Stimulated activated naive CD4-positive, alpha-beta T cell treated with Interleukin-2 at 50 U/mL for 16 hours (primary cell): ENCODE data around the gene CROCC2.

ENCODE experiments used
- DNase-seq: peaks from one replicate; lab custom pipeline; 2025; lab: John Stamatoyannopoulos, UW

The CROCC2 gene

DNA sequence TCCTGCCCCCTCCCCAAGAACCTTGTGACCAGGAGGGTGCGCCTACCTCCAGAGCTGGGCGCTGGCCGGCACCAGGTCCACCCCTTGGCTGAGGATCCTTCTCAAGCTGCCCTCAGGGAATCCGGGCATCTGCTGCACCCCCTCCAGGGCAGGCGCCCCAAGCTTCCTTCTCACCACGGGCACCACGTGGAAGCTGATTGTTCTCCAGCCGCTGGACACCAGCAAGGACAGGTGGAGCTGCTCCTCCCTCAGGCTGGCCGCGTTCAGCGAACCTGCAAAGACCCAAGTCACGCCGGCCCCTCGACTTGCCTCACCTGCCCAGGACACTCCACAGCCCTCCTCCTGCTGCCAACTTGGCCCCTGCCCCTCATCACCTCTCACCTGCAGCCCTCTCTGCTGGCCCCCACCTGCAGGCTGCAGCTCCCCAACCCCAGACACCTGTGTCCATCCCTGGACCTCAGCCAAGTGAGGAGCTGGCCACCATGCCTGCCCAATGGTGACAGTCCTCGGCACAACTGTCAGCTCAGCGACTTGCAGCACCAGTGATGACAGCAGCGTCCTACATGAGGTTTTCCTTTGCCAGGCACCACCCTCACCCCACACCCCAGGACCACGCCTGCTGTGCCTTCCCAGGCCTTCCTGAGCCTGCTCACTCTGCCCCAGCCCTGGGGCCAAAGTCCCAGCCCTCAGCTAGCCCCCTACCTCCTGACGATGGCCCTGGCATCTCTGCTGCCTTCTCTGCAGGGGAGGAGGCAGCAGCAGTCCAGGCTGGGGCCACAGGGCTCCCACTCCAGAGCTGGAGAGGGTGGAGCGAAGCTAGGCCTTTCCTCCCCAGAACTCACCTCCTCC, 14.4 kb upstream of the CROCC2 start:
- DNase-seq: no peak

DNA sequence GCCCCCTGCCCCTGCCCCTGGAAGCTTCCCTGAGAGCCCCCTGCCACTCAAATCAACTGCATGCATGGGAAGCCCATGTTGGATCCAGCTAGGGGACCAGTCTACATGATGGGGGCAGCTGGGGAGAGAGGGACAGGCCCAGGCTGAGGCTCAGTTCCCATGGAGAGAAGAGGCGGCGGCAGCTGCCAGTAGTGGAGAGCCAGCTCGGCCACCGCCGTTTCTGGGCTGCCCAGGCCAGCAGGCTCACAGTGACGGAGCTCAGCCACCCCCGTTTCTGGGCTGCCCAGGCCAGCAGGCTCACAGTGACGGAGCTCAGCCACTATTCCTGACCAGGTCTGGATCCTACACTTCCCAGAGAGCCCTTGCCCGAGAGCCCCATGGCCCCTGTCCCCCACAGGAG, 13.8 kb upstream of the CROCC2 start:
- DNase-seq: no peak

DNA sequence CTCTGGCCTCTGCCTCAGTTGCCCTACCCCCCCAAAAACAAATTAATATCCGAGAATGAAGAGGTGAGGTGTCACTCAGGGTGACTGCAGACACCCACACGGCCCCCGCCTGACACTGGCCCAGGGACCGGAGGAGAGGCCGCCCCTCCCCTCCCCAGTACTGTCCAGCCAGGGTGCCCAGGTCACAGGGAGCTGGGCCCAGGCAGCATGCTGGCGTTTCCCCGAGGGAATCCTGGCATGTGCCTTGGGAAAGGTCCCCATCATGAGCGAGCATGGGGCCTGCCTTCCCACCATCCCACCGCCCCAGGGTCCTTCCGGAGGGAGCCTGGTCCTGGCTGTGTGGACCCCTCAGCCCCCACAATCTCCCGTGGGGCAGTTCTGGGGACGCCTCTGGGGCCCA, 13.2 kb upstream of the CROCC2 start:
- DNase-seq: no peak

GRCh38 chr2:240893363-240893844, 12.7 kb upstream of the CROCC2 start:
- DNase-seq: peak; percentile 20

DNA sequence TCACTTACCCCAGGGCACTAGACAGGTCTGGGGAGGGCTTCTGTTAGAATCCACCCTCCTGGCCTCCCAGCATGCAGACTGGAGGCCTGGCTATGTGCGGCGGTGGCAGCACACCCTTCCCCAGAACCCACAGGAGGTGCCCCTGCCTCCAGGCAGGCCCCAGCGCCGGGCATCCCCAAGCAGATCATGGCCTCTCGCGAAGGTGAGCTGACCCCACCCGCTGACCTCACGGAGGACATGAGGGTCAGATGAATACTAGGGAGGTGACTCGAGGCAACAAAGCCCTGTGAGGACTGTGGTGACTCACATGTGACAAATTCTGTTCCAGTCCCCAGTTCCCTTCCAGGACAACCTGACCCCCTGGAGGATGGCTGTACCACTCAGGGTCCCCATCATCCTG, 12.1 kb upstream of the CROCC2 start:
- DNase-seq: no peak

DNA sequence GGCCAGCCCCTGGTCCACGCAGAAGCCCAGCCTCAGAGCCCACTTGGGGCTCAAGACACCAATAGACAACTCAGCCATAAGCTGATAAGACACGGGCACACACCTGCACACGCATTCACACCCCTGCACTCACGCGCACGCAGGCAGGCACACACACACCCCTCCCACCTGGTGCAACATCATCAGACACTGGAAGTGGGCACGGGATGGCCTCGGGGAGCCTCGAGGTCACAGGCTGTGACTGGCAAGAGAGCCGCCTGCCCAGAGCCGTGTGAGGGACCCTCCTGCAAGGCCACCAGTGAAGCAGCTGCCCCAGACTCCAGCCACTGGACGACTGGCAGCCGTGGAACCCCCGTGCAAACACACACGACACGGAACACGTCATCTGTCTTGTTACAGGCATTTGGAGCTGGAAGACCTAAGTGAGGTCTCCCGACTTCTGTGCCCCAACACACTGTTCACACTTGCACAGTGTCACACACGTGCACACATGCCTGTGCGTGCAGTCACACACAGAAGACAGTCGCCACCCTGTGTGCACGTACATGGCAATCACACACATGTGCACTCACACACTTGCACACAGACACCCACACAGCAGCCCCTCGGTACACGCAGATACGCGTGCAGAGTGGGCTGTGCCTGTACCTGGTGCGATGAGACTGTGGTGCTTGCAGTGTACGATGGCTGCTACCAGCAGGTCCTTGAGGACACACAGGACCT, 11.1 kb upstream of the CROCC2 start:
- no peak for DNase-seq

GRCh38 chr2:240895656-240896388, 10.3 kb upstream of the CROCC2 start, which contains the start of gene MAB21L4:
Gene MAB21L4 (minus strand): TSS chr2:240896156. CDS start chr2:240895997, 159 bp downstream.
- DNase-seq: no peak

DNA sequence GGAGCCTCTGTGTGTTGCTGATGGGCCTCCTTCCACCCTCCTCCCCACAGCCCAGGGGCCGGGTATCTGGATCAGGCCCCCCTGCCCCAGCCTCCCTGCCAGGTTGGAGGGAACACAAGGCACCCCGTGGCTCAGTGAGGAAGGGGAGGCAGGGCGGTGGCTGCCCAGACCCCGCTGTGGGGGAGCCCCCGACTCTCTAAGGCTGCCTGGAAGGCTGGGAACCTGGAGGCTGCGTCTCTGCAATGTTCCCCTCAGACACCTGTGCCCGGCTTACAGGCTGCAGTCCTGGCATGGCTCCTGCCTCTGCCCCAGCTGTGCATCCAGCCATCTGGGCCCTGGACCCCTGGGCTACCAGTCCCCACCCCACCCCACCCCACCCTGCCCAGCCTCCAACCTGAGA, 9.7 kb upstream of the CROCC2 start:
- no peak for DNase-seq

- DNase-seq: no peak
Measured at GRCh38 chr2:240896871-240897692, 9.1 kb upstream of the CROCC2 start.

DNA sequence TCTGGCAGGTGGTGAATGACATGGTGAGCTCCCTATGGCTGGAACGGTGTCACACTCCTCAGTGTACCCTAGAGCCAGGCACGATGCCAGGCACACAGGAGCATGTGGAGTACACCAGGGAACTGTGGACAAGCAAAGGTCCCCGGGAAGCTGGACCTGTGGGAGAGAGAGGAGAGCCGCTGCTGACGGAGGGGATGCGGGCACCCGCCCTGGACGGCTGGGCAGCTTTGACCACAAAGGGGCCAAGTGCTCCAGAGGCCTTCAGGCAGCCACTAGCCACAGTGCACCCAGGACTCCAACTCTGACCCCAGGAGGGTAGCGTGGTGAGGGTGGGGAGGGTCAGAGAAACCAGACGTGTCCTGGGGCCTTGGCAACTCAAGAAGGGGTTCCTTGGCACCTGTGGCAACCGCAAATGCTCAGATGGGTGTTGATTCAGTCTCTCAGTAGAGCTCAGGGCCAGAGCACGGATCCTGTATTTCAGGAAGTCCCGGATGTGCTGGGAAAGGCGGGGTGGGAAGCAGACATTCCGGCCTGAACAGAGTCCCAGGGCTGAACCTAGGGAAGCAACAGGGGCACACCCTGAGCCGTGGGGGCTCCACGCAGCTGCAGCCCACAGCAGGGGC, 7.9 kb upstream of the CROCC2 start:
- no peak for DNase-seq

DNA sequence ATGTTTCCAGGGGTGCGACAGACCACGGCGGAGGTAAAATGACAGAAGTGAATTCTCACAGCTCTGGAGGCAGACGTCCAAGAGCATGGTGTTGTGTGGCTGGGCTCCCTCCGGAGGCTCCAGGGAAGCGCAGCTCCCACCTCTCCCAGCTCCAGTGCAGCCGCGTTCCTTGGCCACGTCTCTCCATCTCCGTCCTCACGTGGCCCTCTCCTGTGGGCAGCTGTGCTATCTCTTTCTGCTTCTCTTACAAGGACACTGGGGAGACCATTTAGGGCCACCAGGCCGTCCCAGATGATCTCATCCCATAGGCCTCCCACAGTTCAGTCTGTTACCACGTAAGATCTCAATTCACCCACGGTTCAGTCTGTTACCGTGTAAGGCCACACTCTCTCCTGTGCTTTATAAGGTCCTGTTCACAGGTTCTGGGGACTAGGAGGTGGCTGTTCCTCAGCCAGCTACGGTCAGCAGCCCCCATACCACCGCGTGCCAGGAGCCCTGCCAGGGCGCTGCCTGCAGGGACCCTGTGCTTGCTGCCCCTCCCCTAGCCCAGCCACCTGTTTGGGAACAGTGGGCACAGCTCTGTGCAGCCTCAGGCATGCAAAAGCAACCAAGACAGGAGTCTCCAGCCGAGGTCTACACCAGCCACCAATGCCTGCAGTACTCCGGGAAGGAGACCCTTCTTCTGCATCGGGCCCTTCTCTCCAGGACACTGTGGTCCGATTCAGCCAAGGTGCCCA, 7.2 kb upstream of the CROCC2 start:
- no peak for DNase-seq

DNA sequence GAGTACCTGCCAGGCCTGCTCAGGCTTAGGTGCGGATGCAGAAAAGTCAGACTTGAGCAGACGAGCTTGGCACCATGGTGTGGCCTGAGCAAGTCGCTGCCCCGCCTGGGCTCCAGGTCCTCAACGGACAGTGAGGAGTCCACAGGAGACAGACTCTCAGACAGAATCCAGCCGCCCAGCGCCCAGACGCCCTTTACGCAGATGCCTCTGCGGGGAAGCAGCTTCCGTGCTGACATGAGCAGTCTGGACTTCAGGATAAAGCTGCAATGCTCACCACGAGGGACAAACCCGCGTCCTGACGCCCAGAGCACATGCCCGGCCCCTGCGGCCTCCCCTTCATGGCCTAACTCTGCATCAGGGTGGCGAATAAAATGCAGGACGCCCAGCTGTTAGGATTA, 6.7 kb upstream of the CROCC2 start:
- DNase-seq: no peak

DNA sequence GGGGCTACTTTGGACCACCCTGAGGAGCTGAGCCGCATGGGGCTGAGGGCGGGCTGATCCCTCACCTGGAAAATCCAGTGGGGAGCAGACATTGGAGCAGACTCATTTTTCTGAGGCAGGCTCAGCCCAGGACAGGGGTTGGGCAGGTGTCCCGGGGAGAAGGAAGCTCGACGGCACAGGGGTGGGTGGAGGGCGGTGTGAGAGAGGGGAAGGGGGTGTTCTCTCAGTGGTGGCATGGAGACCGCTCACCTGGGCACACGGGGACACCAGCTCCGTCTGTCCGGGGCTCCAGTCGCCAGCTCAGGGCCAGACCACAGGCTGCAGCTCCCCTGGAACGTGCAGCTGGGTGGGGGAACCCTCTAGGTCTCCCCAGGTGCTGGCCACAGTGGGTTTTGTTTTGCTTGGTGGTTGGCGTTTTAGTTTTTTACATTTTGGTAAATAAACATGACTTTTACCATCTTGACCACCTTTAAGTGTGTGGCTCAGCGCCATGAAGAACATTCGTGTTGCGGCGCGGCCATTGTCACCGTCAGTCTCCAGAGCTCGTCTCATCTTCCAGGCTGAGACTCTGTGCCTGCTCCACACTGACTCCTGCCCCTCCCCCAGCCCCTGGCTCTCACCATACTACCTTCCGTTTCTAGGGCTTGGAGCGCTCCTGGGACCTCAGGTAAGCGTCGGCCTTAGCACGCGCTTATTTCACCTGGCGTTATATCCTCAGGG, 5.8 kb upstream of the CROCC2 start:
- no peak for DNase-seq

GRCh38 chr2:240901986-240902614, 4.0 kb upstream of the CROCC2 start:
- DNase-seq: no peak

DNA sequence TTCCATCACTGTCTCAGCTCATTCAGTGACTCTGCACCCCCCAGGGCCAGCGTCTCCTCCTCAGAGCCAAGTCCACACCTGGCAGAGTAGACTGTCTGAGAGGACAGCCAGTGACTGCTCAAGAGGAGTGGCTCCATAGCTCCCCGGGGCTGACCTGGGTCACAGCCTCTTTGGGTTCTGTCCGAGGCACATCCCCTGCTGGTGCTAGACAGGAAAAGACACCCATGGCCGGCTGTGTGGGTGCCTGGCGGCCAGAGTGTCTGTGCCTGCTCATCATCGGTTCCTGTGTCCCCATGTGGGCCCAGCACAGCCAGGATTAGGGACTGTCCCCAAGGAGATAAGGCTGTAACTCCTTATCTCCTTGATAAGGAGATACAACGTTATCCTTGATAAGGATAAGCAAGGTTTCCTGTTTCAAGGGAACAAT, 3.5 kb upstream of the CROCC2 start:
- no peak for DNase-seq

- DNase-seq: no peak
Measured at GRCh38 chr2:240903191-240904060, 2.7 kb upstream of the CROCC2 start.

DNA sequence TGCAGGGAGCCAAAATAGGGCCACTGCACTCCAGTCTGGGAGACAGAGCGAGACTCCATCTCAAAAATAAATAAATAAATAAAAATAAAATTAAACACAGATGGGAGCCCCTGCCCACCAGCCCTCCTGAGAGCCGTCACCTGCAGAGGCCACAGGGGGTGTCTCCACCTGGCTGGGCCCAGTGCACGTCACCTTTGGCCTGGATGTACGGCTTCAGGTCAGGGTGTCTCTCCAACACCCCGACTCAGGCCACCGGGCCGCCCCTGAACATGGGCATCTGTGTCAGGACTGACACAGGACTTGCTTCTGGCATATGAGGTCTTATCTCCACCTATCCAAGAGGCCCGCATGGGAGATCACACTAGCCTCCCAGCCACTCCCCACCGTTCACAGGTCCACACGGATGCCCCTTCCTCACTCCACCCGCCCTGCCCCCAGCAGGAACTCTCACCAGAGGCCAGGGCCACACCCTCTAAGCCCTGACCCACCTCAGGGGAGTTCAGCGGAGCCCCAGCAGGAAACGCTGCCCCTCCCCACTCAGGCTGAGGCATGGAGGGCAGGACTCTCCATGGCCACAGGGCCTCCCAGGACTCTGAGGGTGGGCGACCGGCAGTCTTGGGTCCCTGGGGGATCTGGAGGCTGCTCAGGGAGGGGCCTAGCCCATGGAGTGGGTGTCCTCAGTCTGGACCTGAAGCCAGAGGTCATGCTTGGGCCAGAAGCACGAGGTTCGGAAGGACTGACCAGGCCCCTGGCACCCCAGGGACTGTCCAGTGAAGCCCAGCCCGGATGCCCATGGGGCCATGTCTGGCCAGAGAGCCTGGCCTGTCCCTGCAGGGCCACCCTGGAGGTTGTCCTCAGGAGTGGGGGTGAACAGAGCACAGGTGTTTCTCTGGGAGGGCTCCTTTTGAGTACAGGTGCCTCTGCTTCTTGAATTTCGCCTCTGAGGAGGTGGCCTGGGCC, 1.6 kb upstream of the CROCC2 start:
- DNase-seq: no peak
